SW480 (cell line): ENCODE results near the gene PIEZO1.

ENCODE experiments used
- DNase-seq: peaks from one replicate; pipeline ENCODE4 v3.0.0-alpha.2; 2016; ENCODE audit warnings: low spot score

Gene PIEZO1

DNA sequence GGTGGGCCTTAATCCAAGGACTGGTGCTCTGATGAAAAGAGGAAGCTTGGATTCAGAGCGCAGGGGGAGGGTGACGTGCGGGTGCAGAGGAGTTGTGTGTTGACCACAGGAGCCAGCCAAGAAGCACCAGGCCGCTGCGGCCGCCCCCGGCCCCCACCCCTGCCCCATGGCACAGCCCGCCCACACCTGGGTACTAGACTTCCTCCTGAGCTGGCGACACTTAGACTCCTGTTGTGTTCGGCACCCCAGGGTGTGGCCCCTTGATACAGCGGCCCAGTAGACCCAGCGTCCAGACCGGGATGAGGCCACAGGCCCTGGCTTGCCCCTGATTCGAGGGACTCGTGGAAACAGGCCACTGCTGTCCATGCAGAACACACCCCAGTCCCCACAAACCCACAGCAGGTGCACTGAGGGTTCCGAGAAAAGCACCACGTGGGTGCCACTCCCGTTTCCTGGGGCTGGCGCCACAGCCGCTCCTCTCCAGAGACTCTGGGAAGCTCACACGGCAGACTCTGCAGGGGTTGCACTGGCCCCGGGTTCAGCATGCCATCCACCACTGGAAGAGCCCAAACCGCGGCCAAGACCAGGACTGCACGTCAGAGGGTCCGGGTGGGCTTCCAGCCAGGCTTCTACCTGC lies 93.0 kb downstream of the PIEZO1 start:
- DNase-seq: no peak

DNA sequence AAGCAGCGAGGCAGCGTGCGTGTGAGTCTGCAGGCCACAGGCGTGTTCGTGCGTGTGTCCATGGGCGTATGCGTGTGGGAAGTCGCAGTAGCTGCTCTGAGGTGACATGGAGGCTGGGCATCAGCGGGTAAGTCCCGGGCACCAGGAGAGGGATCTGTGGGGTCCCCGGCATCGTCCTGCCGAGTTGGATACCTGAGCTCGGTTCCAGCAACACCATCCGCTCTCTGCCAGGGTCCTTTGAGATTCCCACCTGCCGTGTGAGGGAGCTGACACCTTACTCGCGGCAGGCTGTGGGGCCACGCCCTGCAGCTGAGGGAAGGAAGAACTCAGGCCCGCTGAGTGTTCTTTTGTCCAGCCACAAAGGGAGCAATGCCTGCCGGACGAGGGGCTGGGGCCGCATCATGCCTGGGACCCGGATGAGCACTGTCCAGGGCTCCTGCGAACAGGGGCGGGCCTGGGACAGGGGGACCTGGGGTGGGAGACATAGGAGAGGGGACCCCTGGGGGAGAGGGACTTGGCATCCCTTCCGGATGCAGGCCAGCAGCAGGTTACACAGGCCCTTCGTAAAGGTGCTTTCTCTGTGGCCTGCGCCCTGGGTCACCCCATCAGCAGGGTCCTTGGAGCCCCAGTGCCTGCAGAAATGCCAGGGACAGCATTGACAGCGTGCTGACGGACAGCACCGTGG lies 93.7 kb downstream of the PIEZO1 start:
- no peak for DNase-seq

GRCh38 chr16:88690341-88691128 lies 94.5 kb downstream of the PIEZO1 start:
- no peak for DNase-seq

DNA sequence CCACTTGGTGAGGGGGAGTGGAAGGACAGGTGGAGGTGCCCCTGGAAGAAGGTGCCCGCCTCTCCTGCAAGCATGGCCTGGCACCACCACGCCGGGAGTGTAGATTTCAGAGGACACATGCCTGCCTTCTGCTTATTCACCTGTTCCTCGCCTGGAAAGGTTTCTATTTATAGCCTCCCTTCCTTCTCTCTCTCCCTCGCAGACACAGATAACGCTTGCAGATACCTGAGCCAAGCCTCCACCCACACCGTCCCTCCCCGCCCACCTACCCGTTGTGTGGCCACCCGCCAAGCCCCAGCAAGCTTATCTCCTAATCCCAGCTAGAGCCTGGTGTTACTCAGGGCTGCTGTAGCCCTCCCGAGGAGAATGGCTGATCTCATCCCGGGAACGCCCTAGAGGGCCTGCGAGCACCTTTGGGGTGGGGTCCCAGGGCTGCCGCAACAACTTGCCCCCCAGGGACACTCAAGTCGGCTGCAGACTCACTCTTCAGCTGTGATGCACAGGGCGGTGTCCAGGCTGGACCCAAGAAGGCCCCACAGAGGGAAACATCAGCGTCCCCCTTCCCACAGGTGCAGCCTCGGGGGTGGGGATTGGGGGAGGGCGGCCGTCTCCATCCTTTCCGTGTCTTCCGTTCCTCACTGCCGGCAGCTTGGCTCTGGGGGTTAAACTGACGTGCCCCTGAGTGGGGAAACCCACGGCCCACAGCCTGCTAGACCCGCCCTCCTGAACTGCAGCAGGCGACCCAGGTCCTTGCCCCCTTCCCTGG lies 96.8 kb downstream of the PIEZO1 start:
- no peak for DNase-seq

GRCh38 chr16:88687676-88688012 lies 97.4 kb downstream of the PIEZO1 start:
- no peak for DNase-seq

DNA sequence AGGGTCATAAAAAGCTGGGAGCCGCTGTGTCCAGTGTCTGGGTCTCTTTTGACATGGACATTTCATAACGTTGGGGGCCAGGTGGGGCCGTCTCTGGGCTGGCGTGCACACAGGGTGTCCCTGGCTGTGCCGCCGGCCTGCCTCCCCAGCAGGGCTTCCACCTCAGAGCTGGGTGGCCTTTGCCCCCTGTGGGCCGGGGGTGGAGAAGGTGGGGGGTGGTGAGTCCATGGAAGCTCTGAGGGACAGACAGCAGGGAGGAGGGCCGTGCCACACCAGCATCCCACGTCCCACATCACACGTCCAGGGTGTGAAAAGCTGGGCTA lies 97.8 kb downstream of the PIEZO1 start:
- no peak for DNase-seq

DNA sequence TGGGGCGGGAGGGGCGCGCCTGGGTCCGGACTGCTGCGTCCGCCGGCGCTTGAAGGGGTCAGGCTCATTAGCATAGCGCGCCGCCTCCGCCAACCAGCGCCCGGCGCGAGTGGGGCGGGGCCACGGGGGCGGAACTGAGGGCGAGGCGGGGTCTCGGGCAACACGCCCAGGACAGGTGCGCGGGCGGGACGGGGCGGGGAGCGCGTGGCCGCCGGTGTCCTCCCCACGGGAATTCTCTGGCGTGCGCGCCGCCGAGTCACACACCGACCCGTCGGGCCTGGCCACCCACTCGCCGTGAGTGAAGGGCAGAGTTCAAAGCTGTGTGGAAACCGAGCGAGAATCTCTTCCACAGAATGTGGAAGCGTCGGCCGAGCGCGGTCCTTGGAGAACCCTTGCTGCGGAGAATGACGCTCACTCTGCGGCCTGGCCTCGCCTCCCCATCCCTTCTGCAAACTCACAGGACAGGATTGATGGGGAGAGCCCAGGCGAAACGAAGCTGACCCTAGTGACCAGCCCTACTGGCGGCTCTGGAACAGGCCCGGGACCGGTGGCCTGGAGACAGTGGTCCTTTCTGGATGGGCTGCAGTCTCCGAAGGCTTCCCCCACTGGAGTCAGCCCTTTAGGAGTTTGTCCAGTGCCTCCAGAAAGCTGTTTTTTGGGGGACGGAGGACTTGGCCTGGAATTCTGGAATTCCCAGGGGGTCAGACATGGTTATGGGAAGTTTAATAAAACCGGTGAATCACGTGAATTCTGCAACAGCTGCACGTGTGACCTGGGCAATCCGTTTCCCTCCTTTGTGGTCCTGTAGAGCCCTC lies 98.4 kb downstream of the PIEZO1 start, which contains the start of gene SNAI3:
Gene SNAI3, minus strand, starts transcription at position 69 of the 815 bp plus-strand sequence. CDS start 101 bp downstream, outside the sequence.
- DNase-seq: peak; percentile 61

DNA sequence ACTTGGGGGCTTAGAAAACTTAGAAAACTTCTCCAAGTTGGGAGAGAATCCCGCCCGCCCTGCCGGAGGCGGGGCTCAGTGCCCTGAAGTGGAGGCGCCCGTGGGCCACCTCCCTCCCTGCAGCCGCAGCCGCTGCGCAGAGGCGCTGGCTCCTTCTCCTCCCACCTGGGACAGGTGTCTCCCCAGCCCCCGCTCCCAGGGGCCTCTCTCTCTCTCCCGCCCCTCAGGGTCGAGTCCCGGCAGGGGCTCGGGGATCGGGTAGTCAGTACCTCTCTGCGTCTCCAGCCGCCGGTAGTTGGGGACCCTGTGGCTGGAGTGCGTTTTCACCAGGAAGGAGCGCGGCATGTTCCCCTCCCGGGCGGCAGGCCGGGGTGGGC lies 99.0 kb downstream of the PIEZO1 start:
- DNase-seq: no peak

GRCh38 chr16:88685156-88686061 lies 99.6 kb downstream of the PIEZO1 start:
- DNase-seq: peak; percentile 32

- DNase-seq: no peak
These were observed 100.4 kb downstream of the PIEZO1 start for GRCh38 chr16:88684569-88685155.

DNA sequence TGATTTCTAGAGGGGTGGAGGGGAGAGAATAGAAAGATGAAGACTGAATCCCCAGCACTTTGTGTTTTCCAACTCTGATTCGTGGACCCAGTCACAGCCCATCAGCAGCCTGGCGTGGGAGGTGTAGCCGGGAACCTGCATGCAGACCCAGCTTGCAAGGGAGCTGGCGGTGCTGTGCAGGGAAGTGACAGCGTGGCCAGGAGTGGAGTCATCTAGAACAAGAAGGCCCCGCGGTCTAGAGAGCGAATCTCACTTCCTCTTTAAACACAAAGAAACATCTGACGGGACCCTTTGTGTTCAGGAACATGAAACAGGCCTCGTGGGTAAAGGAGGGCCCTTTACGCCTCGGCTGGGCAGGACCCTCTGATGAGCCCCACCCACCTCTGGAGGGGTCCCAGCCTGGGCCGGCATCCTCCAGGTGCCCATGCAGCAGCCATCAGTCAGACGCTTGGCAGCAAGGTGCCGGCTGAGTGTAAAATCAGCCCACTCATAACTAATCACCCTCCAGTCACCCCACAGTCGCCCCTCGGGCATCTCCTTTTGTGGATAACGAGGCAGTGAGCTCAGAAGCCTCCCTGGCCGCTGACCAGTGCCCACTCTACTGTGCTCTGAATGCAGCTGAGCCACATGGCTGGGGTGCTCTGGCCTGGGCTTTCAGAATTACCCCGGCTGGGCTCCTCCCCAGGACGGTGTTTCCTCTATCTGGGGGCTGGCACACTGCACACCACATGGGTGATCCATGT lies 103.1 kb downstream of the PIEZO1 start:
- DNase-seq: no peak

GRCh38 chr16:88681084-88681680 lies 103.8 kb downstream of the PIEZO1 start:
- DNase-seq: no peak

GRCh38 chr16:88680554-88681083 lies 104.4 kb downstream of the PIEZO1 start:
- no peak for DNase-seq

DNA sequence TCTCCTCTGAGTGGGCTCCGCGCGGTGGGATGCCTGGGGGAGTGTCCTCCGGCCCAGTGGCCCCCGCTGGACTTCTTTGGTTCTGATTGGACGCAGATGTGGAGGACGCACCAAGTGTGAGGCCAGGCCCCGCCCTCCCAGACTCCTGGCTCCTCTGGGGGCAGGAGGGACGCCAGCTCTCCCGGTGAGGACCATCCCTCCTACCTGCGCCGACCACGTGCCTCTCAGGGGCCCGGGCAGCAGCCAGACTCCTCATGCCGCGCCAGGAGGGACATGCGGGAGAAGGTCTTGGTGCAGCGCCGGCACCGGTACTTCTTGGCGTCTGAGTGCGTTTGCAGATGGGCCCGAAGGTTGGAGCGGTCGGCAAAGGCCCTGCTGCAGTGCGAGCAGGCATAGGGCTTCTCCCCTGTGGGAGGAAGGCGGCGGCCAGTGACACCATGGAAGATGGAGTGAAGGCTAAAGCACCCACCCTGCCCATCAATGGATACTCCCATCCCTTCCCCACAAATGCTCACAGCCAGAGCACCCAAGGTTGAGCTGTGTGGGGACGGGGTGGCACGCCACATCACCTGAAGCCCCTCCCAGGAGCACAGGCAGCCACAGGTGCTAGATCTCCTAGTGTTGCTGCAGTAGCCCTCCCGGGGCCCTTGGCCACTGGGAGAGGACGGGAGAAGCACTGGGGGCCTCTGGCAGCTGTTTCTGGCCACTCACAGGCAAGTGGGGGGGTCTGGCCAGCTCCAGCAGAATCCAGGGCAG lies 106.6 kb downstream of the PIEZO1 start:
- no peak for DNase-seq

DNA sequence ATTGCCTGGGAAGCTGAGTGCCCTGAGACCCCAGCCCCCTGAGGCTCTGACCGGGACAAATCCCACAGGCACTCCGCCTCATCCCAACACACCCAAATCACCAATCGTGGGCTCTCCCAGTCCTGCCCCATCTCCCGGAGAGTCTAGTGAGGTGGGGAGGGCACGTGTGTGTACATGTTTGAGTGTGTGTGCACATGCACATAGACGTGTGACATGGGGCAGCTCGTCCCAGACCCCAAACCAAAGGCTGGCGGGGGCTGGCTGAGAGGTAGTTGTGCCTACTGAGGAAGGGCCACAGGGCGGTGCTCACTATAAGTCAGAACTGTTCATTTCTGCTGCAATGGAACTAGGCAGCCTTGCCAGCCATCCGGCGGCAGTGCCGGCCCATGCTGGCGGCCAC lies 107.3 kb downstream of the PIEZO1 start:
- DNase-seq: no peak

DNA sequence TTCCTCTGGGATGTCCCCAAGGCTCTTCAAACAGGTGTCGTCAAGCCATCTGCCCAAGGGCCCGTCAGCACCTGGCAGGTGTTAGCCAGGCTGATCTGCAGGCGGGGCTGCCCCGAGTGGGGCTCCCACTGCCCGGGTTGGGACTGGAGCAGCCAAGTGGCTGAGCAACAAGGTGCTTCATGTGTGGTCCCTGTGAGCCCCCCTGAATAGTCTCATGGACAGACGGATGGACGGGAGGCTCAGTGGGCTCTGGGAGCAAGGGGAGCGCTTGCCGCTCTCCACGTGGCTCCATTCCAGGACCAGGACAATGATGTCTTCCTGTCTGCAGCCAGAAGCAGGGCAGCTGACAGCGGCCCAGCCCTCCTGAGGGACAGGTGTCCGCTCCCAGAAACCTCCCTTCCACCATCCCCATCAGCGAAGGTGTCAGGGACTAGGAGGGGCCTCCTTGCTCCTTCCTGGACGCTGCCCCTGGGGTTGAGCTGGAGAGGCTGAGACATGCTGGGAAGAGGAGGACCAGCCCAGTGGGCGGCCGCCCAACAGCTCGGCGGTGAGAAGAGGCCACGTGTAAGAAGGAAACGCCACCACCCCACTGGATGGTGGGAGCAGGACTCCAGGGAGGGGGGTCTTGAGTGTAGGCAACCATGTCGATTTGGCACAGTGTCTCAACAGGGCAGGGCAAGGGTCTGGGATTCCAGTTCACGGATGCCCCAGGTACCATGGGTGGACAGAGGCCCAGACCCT lies 108.3 kb downstream of the PIEZO1 start:
- no peak for DNase-seq

DNA sequence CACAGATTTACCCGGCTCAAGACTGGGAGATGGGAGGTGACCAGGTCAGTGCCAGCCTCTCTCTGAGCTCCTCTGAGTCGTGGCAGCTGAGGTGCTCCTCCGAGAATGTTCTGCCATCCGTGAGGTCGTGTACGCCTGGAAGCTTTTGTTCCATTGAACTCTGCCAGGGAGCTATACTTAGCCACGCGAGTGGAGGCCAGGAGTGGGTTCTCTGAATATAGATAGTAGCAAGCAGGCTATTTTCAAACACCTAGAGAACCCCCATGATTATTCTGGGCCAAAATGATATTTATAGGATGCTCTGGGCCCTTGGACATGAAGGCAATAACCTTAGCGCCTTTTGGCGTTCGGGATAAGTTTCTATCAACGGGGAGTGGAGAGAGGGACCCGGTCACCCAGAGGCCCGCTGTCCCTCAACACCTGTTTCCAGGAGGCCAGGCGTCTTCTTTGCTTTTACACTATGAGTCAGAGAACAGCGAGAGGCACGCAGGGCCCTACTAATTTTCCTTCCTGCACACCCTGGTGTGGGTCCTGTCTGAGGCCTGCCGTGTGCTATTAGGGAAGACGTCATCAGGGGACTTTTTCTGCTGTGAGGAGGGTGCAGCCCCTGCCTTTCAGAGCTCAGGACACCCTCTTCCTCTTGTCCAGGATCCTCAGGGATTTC lies 111.2 kb downstream of the PIEZO1 start:
- no peak for DNase-seq
